DMS53 treated with DMSO at 0.1 percent for 48 hours (cell line): ENCODE data around the gene KIF26A.

Source experiments
- DNase-seq: peaks from one replicate; lab custom pipeline; 2025; ENCODE audit not compliant: unreplicated experiment; lab: John Stamatoyannopoulos, UW

Gene KIF26A

DNA sequence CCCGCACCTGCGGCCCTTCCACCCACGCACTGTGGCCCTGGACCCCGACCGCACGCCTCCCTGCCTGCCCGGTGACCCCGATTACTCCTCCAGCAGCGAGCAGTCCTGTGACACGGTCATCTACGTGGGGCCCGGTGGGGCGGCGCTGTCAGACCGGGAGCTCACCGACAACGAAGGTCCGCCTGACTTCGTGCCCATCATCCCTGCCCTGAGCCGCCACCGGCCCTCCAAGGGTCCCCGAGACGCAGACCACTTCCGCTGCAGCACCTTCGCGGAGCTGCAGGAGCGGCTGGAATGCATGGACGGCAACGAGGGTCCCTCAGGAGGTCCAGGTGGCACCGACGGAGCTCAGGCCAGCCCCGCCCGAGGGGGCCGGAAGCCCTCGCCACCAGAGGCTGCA is 36.7 kb downstream of the KIF26A start:
- no peak for DNase-seq

DNA sequence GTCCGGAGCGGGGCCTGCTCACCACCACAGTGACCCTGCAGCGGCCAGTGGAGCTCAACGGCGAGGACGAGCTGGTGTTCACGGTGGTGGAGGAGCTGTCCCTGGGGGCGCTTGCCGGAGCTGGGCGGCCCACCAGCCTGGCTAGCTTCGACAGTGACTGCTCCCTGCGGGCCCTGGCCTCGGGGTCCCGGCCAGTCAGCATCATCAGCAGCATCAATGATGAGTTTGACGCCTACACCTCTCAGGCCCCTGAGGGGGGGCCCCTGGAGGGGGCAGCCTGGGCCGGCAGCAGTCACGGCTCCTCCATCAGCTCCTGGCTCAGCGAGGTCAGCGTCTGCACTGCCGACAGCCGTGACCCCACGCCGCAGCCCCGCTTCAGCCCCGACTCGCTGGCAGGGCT is 37.4 kb downstream of the KIF26A start:
- DNase-seq: no peak

DNA sequence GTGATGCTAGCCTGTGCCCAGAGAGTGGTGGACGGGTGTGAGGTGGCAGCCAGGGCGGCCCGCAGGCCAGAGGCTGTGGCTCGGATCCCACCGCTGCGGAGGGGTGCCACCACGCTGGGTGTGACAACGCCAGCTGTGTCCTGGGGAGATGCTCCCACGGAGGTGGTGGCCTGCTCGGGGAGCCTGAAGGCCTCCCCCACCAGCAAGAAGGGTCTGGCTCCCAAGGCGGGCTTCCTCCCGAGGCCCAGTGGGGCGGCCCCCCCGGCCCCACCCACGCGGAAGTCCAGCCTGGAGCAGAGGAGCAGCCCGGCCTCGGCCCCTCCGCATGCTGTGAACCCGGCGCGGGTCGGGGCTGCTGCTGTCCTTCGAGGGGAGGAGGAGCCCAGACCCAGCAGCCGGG is 38.2 kb downstream of the KIF26A start:
- DNase-seq: no peak

DNA sequence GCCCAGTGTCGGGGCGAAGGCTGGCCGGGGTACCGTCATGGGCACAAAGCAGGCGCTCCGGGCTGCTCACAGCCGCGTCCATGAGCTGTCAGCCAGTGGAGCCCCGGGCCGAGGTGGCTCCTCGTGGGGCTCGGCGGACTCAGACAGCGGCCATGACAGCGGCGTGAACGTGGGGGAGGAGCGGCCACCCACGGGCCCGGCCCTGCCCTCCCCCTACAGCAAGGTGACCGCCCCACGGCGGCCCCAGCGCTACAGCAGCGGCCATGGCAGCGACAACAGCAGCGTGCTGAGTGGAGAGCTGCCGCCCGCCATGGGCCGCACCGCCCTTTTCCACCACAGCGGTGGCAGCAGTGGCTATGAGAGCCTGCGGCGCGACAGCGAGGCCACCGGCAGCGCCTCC is 39.0 kb downstream of the KIF26A start:
- DNase-seq: no peak

DNA sequence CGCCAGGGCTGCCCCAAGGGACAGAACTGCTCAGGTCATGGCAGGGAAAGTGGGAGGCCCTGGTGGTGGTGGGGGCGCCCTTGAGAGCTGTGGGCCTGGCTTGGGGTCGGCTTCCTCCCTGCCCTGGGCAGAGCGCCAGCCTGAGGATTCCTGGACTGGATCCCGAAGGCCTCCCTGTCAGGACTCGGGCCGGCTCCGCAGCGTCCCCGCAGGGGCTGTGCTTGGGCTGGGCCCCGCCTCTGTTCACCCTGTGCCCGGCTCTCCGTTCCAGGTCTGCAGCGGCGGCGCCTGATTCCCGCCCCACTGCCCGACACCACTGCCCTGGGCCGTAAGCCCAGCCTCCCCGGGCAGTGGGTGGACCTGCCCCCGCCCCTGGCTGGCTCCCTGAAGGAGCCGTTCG is 39.9 kb downstream of the KIF26A start:
- DNase-seq: no peak

DNA sequence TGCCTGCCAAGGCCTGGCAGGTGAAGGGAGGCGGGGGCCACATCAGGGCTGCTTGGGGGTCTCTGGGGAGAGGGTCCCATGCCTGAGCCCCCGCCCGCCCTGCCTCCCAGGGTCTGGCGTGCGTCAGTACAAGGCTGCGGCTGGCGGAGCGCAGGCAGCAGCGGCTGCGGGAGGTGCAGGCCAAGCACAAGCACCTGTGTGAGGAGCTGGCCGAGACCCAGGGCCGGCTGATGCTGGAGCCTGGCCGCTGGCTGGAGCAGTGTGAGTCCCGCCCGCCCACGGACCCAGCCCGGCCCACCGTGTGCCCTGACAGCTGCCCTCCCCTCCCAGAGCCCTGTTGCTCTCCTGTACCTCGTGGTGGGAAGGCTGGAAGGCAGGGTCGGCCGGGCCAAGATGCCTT is 40.7 kb downstream of the KIF26A start:
- no peak for DNase-seq

DNA sequence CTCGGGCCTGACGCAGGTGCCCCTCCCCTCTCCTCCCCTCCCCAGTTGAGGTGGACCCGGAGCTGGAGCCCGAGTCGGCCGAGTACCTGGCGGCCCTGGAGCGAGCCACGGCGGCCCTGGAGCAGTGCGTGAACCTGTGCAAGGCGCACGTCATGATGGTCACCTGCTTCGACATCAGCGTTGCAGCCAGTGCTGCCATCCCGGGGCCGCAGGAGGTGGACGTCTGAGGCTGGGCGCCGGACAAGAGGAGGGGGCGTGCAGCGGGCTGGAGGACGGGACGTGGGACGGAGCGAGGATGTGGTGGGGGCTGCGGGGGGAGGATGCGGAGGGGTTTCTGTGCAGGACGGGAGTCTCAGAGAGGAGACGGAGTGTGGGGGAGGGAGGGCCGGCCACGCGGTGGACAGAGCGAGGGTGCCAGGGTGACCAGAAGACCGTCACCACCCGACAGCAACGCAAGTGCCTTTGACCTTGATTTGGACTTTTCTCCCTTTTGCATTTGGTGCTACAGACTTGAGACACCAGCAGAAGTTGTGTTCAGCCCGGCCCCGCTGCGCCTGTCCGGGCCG is 41.3 kb downstream of the KIF26A start:
- DNase-seq: no peak

DNA sequence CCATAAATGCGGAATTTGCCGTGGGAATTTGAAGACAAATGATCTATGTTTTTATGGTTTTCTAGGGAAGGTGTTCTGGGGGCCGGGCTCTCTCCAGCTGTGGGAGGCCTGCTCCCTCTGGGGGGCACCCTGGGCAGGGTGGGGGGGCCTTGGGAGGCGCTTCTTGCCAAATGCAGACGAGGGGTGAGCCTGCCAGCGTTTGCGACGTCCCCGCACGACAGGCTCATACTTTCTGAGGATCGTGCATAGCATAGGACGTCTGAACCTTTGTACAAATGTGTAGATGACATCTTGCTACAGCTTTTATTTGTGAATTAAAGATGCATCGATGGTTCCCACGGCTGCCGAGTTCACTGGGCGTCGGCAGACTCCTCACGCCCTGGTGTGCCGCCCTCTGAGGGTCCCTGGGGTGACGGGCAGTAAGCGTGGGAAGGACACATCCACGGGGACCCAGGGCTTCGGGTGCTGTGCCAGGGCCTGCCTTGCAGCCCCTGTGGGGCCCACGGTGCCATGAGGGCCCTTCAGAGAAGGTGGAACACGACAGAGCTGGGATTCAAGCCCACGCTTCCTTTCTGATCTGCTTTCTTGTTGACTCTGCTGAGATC is 42.3 kb downstream of the KIF26A start:
- DNase-seq: no peak

DNA sequence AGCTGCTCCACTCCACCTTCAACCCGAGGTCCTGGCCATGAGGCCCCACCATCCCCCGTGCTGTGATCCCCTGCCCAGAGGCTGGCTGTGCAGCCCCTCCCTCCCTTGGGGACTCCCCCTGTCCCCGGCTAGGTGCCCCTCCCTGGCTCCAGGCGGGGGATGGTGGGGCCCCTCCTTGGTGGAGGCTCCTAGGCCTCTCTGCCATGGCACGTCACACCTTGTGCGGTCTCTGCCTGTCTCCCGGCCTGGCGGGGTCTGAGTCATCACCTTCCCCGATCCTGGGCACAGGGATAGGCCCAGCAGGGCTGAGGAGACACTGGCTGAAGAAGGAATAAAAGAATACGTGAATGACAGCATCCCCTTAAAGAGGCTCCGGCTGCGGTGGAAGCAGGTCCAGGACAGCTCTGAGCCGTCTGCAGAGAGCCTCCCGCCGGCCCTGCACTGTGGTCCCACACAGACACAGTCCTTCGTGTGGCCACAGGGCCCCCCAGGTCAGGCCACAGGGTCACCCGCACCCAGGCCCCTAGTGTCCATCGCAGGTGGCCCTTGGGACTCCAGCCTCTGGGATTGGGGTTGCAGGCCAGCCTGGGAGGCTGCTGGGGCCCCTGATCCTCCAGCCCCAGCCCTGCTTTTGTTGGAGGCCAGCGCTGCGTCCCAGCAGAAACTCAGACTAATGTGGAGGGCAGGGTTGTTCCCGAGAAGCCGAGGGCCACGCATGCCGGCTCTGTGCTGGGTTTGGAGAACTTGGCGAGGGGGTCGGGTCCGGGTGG is 43.6 kb downstream of the KIF26A start:
- DNase-seq: no peak

DNA sequence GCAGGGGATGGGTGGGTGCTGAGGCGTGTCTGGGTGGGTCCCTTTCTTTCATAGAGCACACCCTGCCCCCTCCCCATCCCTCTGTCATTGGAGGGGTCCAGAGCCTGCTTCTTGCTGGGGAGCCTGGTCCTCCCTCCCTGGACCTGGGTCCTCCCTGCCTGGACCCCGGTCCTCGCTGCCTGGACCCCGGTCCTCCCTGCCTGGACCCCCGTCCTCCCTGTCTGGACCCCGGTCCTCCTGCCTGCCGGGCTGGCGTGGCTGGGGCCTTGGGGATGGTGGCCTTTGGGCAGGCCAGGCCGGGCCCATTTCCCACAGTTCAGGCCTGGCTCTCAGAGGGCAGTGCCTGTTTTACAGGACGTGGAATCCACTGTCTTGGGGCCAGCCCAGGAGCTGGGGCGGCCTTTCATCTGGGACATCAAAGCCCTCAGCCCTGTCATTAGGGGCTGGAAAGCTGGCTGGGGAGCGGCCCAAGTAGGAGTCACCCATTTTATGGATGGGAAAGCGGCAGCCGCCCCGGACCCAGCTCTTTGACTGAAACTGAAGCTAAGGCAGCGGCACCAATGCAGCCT is 44.6 kb downstream of the KIF26A start:
- no peak for DNase-seq

DNA sequence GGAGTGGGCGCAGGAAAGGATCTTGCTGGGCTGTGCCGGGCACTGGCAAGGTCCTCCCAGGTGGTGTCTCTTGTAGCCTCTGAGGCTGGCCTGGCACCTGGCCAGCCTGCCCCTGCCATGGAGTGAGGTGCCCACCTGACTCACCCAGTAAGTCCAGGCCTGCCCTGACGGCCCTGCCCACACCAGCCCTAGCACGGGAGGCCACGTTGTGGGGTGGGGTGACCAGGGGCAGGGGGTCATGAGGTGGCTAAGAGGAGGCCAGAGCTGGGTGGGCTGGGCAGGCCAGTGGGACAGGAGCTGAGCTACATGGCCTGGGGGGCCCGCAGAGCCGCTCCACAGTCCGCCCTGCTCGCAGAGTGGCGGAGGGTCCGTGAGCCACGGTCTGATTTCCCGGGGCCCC is 45.4 kb downstream of the KIF26A start:
- no peak for DNase-seq

DNA sequence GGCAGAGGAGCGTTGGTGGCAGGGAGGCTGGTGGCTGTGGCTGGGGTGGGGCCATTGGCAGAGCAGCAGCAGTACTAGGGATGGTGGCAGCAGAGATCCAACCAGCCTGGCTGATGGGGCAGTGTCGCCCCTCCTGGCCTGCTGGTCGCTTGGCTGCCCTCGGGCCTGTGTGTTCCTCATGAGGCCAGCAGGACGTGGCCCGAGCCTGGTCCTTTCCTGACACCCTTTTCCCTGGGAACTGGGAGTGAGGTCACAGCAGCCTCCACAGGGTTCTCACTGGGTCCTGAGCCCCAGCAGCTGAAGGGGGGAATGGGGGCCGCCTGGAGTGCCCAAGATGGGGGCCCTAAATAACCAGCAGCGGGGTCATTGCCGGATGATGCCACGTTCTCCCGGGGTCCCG is 46.1 kb downstream of the KIF26A start:
- DNase-seq: no peak

DNA sequence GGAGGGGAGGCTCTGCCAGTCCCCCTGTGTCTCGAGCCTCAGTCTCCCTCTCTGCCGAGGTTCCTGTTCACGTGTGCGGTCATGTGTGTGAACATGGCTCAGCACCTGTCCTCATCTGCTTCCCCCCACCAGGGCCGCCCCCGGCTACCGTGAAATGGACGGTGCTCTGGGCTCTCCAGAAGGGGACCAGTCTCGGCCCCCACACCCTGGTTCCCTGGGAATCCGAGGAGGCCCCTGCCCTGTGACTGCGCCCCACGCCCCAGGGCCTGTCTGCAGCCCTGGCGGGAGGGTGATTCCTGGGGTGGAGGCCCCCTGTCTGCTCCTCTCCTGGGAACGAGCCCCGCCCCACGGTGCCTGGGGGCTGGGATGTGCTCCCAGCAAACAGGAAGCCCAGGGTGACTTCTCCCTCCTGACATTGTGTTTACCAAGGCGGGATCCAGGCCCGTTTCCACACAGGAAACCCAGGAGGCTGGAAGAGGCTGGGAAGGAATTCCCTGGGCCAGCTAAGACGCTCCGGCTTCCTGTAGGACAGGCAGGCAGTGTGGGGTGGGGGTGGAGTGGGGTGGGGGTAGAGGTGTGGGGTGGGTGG is 46.6 kb downstream of the KIF26A start:
- no peak for DNase-seq

DNA sequence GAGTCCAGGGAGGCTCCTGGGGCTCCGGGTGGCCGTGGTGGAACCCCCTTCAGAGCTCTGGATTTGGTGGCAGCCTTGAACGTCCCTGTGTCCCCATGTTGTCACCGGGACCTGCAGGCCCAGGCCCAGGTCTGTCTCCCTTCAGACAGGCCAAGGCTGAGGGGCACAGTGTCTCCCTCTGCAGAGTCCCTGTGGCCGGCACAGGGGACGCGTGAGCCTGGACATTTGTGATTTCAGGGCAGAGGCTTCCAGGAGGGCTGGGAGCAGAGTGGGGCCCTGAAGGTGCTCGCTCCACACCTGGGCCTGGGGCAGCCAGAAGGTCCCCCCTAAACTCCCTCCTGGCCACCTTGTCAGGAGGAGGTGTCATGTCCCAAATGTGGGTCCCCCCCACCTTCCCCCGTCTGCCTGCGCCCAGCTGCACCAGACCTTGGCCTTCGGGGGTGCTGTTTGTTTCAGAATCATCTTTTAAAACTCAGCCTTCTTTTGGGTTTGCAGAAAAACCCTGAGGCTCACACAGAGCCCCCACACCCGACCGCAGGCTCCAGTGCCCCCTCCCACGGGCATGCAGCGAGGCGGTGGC is 47.6 kb downstream of the KIF26A start:
- DNase-seq: no peak

DNA sequence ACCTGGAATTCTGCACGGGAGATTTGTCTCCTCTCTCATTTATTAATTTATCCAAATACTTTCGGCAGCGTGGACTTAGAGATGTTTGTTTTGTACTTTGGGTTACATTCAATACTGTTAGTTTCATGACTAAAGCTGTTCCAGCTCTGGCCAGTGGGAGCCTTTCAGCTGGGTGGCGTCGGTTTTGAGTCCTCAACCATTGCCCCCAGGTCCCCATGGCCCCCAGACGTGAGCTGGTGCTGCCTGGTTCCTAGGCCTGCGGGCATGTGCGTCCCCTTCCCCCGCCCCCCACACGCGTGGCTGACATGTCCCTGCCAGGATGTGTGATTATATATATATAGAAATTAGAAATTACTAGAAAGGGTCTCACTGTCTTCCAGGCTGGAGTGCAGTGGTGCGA is 48.2 kb downstream of the KIF26A start:
- DNase-seq: no peak

DNA sequence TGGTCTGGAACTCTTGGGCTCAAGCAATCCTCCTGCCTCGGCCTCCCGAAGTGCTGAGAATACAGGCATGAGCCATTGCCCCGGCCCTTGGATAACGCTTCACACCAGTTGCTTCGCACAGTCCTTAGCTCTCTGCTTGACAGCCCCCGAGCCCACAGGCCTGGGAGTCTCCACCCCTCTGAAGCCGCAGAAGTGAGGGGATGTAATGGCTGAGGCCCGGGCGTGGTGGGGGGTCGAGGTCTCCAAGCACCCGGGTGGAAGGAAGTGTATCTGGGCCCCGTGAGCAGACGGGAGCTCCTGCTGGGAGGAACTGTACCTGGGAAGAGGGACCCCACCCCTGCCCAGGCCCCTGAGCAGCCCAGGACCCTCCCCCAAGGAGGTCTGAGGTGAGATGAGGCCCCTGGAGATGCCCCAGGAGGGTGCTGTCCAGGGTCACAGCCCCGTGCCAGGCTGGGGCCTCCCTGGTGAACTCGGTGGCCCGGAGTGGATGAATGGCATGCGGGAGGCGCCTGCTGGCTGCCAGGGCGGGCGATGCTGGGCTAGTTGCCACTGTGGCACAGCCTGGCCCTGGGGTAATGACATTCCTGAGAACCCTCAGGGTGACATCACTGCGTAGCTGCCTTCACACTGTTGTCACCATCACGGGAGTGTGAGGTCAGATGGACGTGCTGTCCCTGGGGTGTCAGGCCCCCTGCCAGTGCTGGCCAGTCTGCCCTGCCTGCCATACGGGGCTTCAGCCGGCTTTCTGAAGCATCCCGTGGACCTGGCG is 48.9 kb downstream of the KIF26A start:
- DNase-seq: no peak

DNA sequence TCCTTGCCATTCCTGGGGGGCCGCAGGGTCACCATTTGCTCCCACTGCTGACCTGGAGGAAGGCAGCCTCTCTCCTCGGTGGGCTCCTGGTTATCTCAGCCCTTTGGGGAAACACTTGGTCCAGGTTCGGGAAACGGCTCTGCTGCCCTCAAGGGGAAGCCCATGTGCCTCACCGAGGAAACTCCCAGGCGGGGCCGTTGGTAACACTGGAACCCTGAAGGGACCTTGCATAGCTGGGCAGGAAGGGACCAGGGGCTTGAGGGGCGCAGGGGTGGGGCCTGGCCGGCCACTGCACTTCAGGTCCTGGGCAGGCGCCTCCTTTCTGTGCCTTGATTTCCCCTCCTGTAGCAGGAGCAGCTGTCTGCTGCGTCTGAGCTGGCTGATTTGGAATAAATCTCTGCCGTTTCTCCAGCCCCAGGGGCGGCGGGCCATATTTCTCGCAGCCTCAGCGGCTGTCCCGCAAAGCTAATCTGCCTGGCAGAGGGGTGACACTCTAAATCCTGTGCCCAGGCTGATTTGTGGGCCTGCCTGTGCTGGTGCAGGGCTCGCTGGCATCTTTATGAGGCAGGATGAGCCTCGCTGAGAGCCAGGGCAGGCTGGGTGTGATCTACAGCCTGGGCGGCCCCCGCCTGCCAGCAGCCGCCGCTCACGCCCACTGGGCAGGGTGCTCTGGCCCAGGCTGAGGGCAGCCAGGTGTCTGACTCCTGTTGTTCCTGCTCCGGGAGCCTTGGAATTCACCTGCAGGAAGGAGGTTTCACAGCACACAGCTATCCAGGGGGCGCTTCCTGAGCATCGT is 49.7 kb downstream of the KIF26A start:
- DNase-seq: no peak

DNA sequence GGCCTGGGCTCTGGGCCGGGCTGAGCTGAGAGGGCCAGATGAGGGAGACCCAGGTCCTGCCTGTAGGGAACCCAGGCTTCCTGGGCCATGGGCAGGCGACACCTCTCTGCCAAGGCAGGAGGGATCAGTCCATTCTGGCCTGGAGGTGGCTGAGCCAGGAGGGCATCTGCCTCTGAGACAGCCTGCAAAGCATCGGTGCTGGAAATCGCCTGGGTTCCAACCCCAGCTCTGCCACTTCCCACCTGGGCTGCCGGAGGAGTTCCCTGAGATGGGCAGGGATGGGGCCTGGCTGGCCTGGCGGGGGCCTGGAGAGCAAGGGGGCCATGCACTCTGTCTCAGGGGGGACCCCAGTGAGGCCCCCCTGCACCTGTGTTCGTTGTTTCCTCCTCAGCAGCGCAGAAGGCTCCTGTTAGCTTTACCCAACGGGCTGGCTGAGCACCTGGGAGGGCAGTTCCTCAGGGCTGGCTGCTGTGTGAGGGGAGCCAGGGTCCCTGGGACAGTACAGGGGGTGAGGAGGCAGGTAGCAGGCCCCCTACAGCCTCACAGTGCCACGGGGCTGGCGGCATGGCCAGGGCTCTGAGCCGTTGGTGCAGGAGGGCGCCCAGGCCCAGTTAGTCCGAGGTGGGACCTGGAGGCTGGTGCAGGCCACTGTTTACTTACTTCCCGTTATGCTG is 50.5 kb downstream of the KIF26A start:
- DNase-seq: no peak

DNA sequence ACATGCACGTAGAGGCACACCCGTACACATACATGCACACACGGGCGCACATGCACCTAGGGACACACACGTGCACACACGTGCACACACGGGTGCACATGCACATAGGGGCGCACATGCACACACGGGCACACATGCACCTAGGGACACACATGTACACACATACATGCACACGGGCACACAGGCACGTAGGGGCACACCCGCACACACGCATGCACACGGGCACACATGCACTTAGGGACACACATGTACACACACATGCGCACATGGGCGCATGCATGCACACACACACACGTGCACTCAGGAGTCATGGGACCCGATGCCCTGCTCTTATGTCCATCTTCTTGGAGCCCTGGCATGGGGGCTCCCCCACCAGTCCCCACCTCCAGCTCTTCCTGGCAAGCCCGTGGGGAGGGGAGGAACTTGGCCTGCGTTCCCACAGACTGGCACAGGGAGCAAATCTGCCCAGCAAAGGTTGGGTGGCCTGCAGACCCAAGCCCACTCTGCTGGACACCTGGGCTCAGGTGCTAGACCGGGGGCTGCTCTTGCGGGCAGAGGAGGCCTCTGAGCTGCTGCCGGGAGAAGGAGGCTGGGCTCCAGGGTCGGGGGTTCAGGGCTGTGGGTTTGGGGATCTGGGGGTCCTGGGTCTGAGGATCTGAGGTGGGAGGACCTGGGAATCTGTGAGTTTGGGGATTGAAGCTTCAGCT is 51.4 kb downstream of the KIF26A start:
- DNase-seq: no peak
